CD14-positive monocyte (primary cell): ENCODE data around the gene TOM1L2. TPM values are rescaled to one million over a fixed set of nuclear protein-coding genes. Genes with fewer than 3 reads are reported as not detected.
"Not testable (repeated sequence)": the region's sequence is repeated elsewhere in the genome, so short reads cannot be mapped to it uniquely, and the experiment has no call there.

Experiments used
- DNase-seq, 3 donors: peaks; one replicate each; pipeline ENCODE4 v3.0.0-alpha.2; 2011 to 2022
- H2AFZ ChIP-seq: 2 replicates; pipeline ENCODE4 v1.6.0; 2012; ENCODE audit warnings: mild to moderate bottlenecking, low read depth, low read length, inconsistent platforms; ENCODE audit not compliant: insufficient read depth, poor library complexity, severe bottlenecking
- H3K27ac ChIP-seq, 2 donors: 1 replicate in 1 of 2; 2 replicates in 1 of 2; pipeline ENCODE4 v1.5.1; 2012 to 2013; ENCODE audit warnings: low read length in 2 of 2, control low read depth in 1 of 2, inconsistent platforms in 1 of 2, low read depth in 1 of 2, mild to moderate bottlenecking in 1 of 2
- H3K27me3 ChIP-seq, 2 donors: one replicate each; pipeline versions ENCODE4 v1.6.0 to v1.6.1; 2011 to 2013; ENCODE audit warnings: low read length in 2 of 2; ENCODE audit not compliant: control insufficient read depth in 2 of 2, insufficient read depth in 2 of 2
- H3K36me3 ChIP-seq, 2 donors: replicated peaks in 1 of 2; 1 replicate in 1 of 2; 2 replicates in 1 of 2; pipeline versions ENCODE4 v1.5.1 to v1.6.1; 2012 to 2013; ENCODE audit warnings: low read length in 2 of 2, control low read depth in 1 of 2, inconsistent platforms in 1 of 2, mild to moderate bottlenecking in 1 of 2; ENCODE audit not compliant: insufficient read depth in 2 of 2, control insufficient read depth in 1 of 2
- H3K4me1 ChIP-seq, 2 donors: 1 replicate in 1 of 2; 2 replicates in 1 of 2; pipeline versions ENCODE4 v1.5.1 to v1.6.1; 2012 to 2013; ENCODE audit warnings: low read length in 2 of 2, control low read depth in 1 of 2, inconsistent platforms in 1 of 2, mild to moderate bottlenecking in 1 of 2, moderate library complexity in 1 of 2; ENCODE audit not compliant: insufficient read depth in 2 of 2, control insufficient read depth in 1 of 2
- H3K4me2 ChIP-seq: replicated peaks from 2 replicates; pipeline ENCODE3; 2012; ENCODE audit warnings: low read length, moderate library complexity, mild to moderate bottlenecking; ENCODE audit not compliant: poor library complexity, severe bottlenecking; ENCODE audit errors: extremely low read depth
- H3K4me3 ChIP-seq, 3 experiments: fragments of 200-600 bp in 1 of 3; sonication (generic) in 1 of 3; replicated peaks in 1 of 3; 1 replicate in 2 of 3; 2 replicates in 1 of 3; pipeline ENCODE4 v1.5.1; 2011 to 2013; ENCODE audit warnings: low read length in 3 of 3, mild to moderate bottlenecking in 3 of 3, control low read depth in 2 of 3, low read depth in 2 of 3, inconsistent platforms in 1 of 3, moderate library complexity in 1 of 3
- H3K79me2 ChIP-seq: 2 replicates; pipeline ENCODE4 v1.6.0; 2012; ENCODE audit warnings: mild to moderate bottlenecking, control low read depth, inconsistent platforms, low read length, moderate library complexity; ENCODE audit not compliant: insufficient read depth
- H3K9ac ChIP-seq: 2 replicates; pipeline ENCODE4 v1.6.0; 2017; ENCODE audit warnings: low read length, mild to moderate bottlenecking; ENCODE audit not compliant: insufficient read depth, poor library complexity, severe bottlenecking
- H3K9me3 ChIP-seq, 2 donors: replicated peaks in 1 of 2; 1 replicate in 1 of 2; 2 replicates in 1 of 2; pipeline versions ENCODE4 v1.5.1 to v1.6.1; 2012 to 2013; ENCODE audit warnings: low read length in 2 of 2, control low read depth in 1 of 2; ENCODE audit not compliant: control insufficient read depth in 1 of 2, insufficient read depth in 1 of 2
- H4K20me1 ChIP-seq: 2 replicates; pipeline ENCODE4 v1.6.0; 2012; ENCODE audit warnings: mild to moderate bottlenecking, low read length, control low read depth, moderate library complexity; ENCODE audit not compliant: insufficient read depth
- H3K27ac Mint-ChIP-seq, 7 donors: one replicate each; pipeline ENCODE4 v1.8.0; 2020; ENCODE audit warnings: mild to moderate bottlenecking in 7 of 7, mixed read lengths in 7 of 7, moderate library complexity in 6 of 7, inconsistent platforms in 2 of 7
- H3K27me3 Mint-ChIP-seq, 3 donors: one replicate each; pipeline ENCODE4 v1.8.0; 2021 to 2022; ENCODE audit warnings: low read depth in 3 of 3, mild to moderate bottlenecking in 3 of 3, mixed read lengths in 3 of 3, moderate library complexity in 3 of 3, inconsistent platforms in 1 of 3
- H3K36me3 Mint-ChIP-seq, 2 donors: one replicate each; pipeline ENCODE4 v1.8.0; 2020; ENCODE audit warnings: mixed read lengths in 2 of 2, inconsistent platforms in 1 of 2, mild to moderate bottlenecking in 1 of 2
- H3K4me1 Mint-ChIP-seq: one replicate; pipeline ENCODE4 v1.8.0; 2020; ENCODE audit warnings: mild to moderate bottlenecking, mixed read lengths
- H3K4me3 Mint-ChIP-seq, 2 donors: one replicate each; pipeline ENCODE4 v1.8.0; 2020; ENCODE audit warnings: mild to moderate bottlenecking in 2 of 2, mixed read lengths in 2 of 2, moderate library complexity in 1 of 2
- H3K9me3 Mint-ChIP-seq, 7 donors: one replicate each; pipeline ENCODE4 v1.8.0; 2020 to 2022; ENCODE audit warnings: mixed read lengths in 7 of 7, mild to moderate bottlenecking in 6 of 7, moderate library complexity in 6 of 7, inconsistent platforms in 2 of 7
- WGBS: methylation state at CpG from one replicate; pipeline ENCODE4 v1.1.5; 2013; ENCODE audit warnings: missing lambda C conversion rate; ENCODE audit not compliant: insufficient coverage; 5-methylcytosine and 5-hydroxymethylcytosine counted together
- intact Hi-C, 2 donors: fragments of 100-400 bp; cut with micrococcal nuclease; formaldehyde crosslinking; loops; one replicate each; pipeline versions ENCODE4 v1.15.0 to v1.15.1; 2023
- polyA plus RNA-seq, 3 donors: library from polyadenylated mRNA; depleted of rRNA in 1 of 3; unstranded in 2 of 3; stranded (reverse) in 1 of 3; fragments of 300-500 nt in 2 of 3; fragments of >200 nt in 1 of 3; fragmentation: Illumina TruSeq in 2 of 3; gene quantifications; 1 replicate in 2 of 3; 2 replicates in 1 of 3; pipeline ENCODE4 v1.2.3, GENCODE V29; 2012 to 2021
- TF ChIP-seq, protein P1 (sequence below): fragments of 200-600 bp; IDR thresholded peaks from one replicate; pipeline ENCODE4 v1.8.0; 2022; ENCODE audit warnings: antibody characterized with exemption, mild to moderate bottlenecking

TOM1L2 gene
- polyA plus RNA-seq, 3 donors: 1.7 to 28.2 (median 2.8) TPM

DNA sequence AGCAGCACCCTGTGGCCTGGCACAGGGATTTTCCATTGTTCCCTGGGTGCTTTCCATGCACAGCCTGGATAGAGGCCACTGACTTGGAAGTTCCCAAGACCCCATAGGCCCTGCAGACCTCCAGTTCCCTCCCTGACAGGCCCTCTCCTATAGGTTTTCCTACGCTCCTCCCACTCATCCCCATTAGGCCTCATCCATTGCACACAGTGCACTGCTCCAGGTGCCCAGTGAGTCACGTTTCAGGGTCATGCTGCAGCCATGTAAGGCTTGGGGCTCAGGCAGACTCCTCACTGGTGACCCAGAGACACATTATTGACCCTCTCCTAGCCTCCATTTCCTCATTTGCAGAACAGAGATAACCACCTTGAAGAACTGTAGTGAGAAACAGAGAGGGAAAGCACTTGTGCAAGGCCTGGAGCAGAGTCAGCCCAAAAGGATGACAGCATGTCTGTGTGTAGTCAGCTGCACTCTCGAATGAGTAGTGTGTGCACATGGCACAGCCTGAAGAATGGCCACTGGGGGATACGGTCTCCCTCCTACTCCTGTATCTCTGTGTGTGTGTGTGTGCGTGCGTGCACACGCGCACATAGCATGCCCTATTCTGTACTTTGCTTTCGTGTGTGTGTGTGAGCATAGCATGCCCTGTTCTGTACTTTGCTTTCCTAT is 27.3 kb upstream of the TOM1L2 start:
- no peak for DNase-seq
- no peak overlapping the region for H2AFZ ChIP-seq
- Mint-ChIP-seq H3K4me3 (no peak overlapping the region), H3K27ac (no peak overlapping the region), H3K27me3 (peaks cover 1 to 5% (median 2%) of the 10 kb centered on the region in 3 donors), H3K9me3 (no peaks in the 10 kb centered on the region), H3K4me1 (peaks cover 1% of the 10 kb centered on the region), H3K36me3 (peaks cover 0 to 2% of the 10 kb centered on the region in 2 donors)
- no peaks in the 10 kb centered on the region for H3K36me3 ChIP-seq
- TF ChIP-seq, protein P1, sequence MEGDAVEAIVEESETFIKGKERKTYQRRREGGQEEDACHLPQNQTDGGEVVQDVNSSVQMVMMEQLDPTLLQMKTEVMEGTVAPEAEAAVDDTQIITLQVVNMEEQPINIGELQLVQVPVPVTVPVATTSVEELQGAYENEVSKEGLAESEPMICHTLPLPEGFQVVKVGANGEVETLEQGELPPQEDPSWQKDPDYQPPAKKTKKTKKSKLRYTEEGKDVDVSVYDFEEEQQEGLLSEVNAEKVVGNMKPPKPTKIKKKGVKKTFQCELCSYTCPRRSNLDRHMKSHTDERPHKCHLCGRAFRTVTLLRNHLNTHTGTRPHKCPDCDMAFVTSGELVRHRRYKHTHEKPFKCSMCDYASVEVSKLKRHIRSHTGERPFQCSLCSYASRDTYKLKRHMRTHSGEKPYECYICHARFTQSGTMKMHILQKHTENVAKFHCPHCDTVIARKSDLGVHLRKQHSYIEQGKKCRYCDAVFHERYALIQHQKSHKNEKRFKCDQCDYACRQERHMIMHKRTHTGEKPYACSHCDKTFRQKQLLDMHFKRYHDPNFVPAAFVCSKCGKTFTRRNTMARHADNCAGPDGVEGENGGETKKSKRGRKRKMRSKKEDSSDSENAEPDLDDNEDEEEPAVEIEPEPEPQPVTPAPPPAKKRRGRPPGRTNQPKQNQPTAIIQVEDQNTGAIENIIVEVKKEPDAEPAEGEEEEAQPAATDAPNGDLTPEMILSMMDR: no peak
- H3K79me2 ChIP-seq: no peaks in the 10 kb centered on the region
- no peak overlapping the region for H3K4me3 ChIP-seq
- H3K4me2 ChIP-seq: no peak overlapping the region
- no peaks in the 10 kb centered on the region for H3K4me1 ChIP-seq
- 88% methylated on average over 5 of the region's 9 CpGs for WGBS
- no peaks in the 10 kb centered on the region for H4K20me1 ChIP-seq
- no peaks in the 10 kb centered on the region for H3K9me3 ChIP-seq
- intact Hi-C loops: no loop called here
- H3K27ac ChIP-seq: no peak overlapping the region
- H3K27me3 ChIP-seq: no peaks in the 10 kb centered on the region
- no peak overlapping the region for H3K9ac ChIP-seq

DNA sequence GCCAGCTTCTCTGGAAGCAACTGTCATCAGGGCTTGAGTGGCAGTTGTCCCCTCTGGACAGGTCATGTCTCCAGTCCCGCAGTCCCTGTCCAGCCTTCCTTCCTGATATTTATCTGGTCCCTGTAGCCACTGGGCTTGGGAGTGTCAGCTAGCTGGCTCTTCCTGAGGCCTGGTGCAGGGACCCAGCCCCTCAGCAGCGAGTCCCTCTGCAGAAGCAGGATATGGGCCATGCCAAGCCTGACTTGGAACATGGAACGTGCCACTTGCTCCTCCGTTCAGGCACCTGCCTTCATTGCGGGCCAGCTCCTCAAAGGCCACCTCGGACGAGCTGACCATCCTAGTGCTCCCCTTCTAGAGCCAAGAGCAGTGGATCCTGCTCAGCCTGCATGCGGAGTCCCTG is 26.7 kb upstream of the TOM1L2 start:
- Histone ChIP-seq H3K4me2 (no peak overlapping the region), H4K20me1 (no peaks in the 10 kb centered on the region), H3K9me3 (no peaks in the 10 kb centered on the region), H3K27me3 (no peaks in the 10 kb centered on the region), H3K79me2 (no peaks in the 10 kb centered on the region), H3K4me1 (no peaks in the 10 kb centered on the region), H3K4me3 (no peak overlapping the region), H2AFZ (no peak overlapping the region), H3K36me3 (no peaks in the 10 kb centered on the region), H3K27ac (no peak overlapping the region), H3K9ac (no peak overlapping the region)
- no peak for DNase-seq
- intact Hi-C loops: no loop called here
- peaks cover 1 to 5% (median 2%) of the 10 kb centered on the region in 3 donors for H3K27me3 Mint-ChIP-seq
- WGBS: 97% methylated on average over 8 of the region's 8 CpGs
- no peaks in the 10 kb centered on the region for H3K9me3 Mint-ChIP-seq
- TF ChIP-seq, protein P1: no peak
- H3K27ac Mint-ChIP-seq: no peak overlapping the region
- peaks cover 0 to 2% of the 10 kb centered on the region in 2 donors for H3K36me3 Mint-ChIP-seq
- H3K4me3 Mint-ChIP-seq: no peak overlapping the region
- peaks cover 3% of the 10 kb centered on the region for H3K4me1 Mint-ChIP-seq

DNA sequence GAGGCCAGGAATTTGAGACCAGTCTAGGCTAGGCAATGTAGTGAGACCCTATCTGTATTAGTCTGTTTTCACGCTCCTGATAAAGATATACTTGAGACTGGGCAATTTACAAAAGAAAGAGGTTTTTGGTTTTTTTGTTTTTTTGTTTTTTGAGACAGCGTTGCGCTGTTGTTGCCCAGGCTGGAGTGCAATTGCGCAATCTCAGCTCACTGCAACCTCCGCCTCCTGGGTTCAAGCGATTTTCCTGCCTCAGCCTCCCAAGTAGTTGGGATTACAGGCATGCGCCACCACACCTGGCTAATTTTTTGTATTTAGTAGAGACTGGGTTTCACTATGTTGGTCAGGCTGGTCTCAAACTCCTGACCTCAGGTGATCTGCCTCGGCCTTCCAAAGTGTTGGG is 23.7 kb upstream of the TOM1L2 start:
- H3K36me3 Mint-ChIP-seq, H3K27ac Mint-ChIP-seq, H3K4me1 Mint-ChIP-seq, H3K79me2 ChIP-seq, H3K27me3 ChIP-seq, H3K4me3 ChIP-seq, H3K9me3 Mint-ChIP-seq, H2AFZ ChIP-seq, H3K4me2 ChIP-seq, H3K36me3 ChIP-seq, H4K20me1 ChIP-seq, H3K4me3 Mint-ChIP-seq, H3K9me3 ChIP-seq, DNase-seq, H3K9ac ChIP-seq, H3K27ac ChIP-seq, H3K4me1 ChIP-seq, intact Hi-C loops, H3K27me3 Mint-ChIP-seq: not testable (repeated sequence)
- 85% methylated on average over 4 of the region's 8 CpGs for WGBS
